Epithelial cell of proximal tubule (primary cell): ENCODE data around the gene CALML3. TPM values are rescaled to one million over a fixed set of nuclear protein-coding genes. Genes with fewer than 3 reads are reported as not detected.

Experiments
- DNase-seq: peaks from one replicate; pipeline ENCODE4 v3.0.0-alpha.2; 2011; ENCODE audit warnings: low read depth
- H3K4me3 ChIP-seq: 2 replicates; pipeline ENCODE4 v1.5.1; 2011; ENCODE audit warnings: low read depth, mild to moderate bottlenecking, low read length
- CTCF ChIP-seq: conservative IDR thresholded peaks from 2 replicates; pipeline ENCODE4 v1.5.1; 2012; ENCODE audit warnings: low read depth, mild to moderate bottlenecking, low read length
- total RNA-seq: library from RNA; depleted of rRNA; stranded (reverse); fragments of >200 nt; gene quantifications from 2 replicates; pipeline ENCODE4 v1.2.3, GENCODE V29; 2015

CALML3 gene
- total RNA-seq, 1 donor from 2014 or later: not detected

GRCh38 chr10:5538446-5538845 is 13.7 kb downstream of the CALML3 start:
- TF ChIP-seq CTCF: no peak
- H3K4me3 ChIP-seq: no peak overlapping the region
- no peak for DNase-seq

- H3K4me3 ChIP-seq: no peak overlapping the region
- no peak for DNase-seq
- TF ChIP-seq CTCF: no peak
These were observed 14.3 kb downstream of the CALML3 start for GRCh38 chr10:5538892-5539651.

GRCh38 chr10:5540080-5540479 is 15.3 kb downstream of the CALML3 start:
- no peak for DNase-seq
- no peak for TF ChIP-seq CTCF
- no peak overlapping the region for H3K4me3 ChIP-seq

GRCh38 chr10:5540891-5541290 is 16.1 kb downstream of the CALML3 start:
- DNase-seq: no peak
- TF ChIP-seq CTCF: no peak
- no peak overlapping the region for H3K4me3 ChIP-seq

- no peak for DNase-seq
- TF ChIP-seq CTCF: no peak
- no peak overlapping the region for H3K4me3 ChIP-seq
These were observed 17.3 kb downstream of the CALML3 start for GRCh38 chr10:5542100-5542499.

- H3K4me3 ChIP-seq: no peak overlapping the region
- no peak for DNase-seq
- TF ChIP-seq CTCF: no peak
These were observed 18.9 kb downstream of the CALML3 start for GRCh38 chr10:5543623-5544022.

- no peak for DNase-seq
- no peak overlapping the region for H3K4me3 ChIP-seq
- no peak for TF ChIP-seq CTCF
These were observed 19.6 kb downstream of the CALML3 start for GRCh38 chr10:5544216-5544805.
